ENCODE data around the gene CHRND. TPM values are rescaled to one million over a fixed set of nuclear protein-coding genes. Genes with fewer than 3 reads are reported as not detected.

Gene CHRND
- total and polyA plus RNA-seq, 2 donors (not counting 1 experiment from before 2014, with no cell fraction given), result not detected

DNA sequence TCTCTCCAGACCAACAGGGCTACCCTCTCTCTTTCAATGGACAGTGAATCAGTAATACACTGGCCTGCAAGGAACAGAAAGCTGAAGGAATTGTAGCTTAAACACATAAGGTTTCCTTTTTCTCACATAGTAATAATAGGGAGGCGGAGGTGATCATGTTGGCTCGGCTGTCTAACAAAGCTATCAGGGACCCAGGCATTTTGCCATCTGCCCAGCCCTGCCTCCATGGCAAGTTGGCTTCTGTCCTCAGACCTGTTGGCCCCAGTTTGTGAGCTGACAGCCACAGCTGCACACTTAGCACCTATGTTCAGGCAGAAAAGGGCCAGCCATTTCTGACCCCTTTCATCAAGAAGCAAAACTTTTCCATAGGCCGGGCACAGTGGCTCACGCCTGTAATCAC, 11.5 kb downstream of the CHRND start:
- intact Hi-C loops (cut with micrococcal nuclease), result no loop called here
- Histone ChIP-seq H3K27me3 (replicated peaks in 1 of 4; ENCODE audit: control extremely low read depth in 1 of 4, control insufficient read depth in 3 of 4, insufficient read depth in 4 of 4, low read length in 3 of 4) (peaks cover 0 to 22% (median 8%) of the 10 kb centered on the region in 4 experiments), H4K20me1 (ENCODE audit: control insufficient read depth, insufficient read depth, low read length, poor library complexity, severe bottlenecking) (no peaks in the 10 kb centered on the region), H3K27ac (ENCODE audit: low read length in 2 of 2) (no peak overlapping the region), H3K79me2 (ENCODE audit: control insufficient read depth, insufficient read depth, low read length) (no peaks in the 10 kb centered on the region), H3K36me3 (replicated peaks in 1 of 2; ENCODE audit: control extremely low read depth in 1 of 2, control insufficient read depth in 1 of 2, extremely low read depth in 1 of 2, insufficient read depth in 2 of 2, low read length in 1 of 2) (no peaks in the 10 kb centered on the region), H2AFZ (ENCODE audit: insufficient read depth, low read depth, low read length, poor library complexity, severe bottlenecking) (no peak overlapping the region), H3K4me1 (ENCODE audit: control insufficient read depth in 2 of 2, insufficient read depth in 2 of 2, low read length in 2 of 2) (peaks cover 0 to 9% of the 10 kb centered on the region in 2 donors), H3K9ac (ENCODE audit: low read length) (no peak overlapping the region), H3K4me2 (replicated peaks; ENCODE audit: low read depth, low read length, poor library complexity, severe bottlenecking) (no peak overlapping the region), H3K9me3 (ENCODE audit: control extremely low read depth in 1 of 3, control insufficient read depth in 2 of 3, insufficient read depth in 1 of 3, low read length in 2 of 3) (peaks cover 0 to 25% (median 7%) of the 10 kb centered on the region in 3 donors), H3K4me3 (ENCODE audit: control extremely low read depth in 1 of 5, extremely low read depth in 1 of 5, insufficient read depth in 1 of 5, low read depth in 2 of 5, low read length in 4 of 5) (no peak overlapping the region)
- CTCF ChIA-PET, result no interaction called here
- WGBS (ENCODE audit: insufficient coverage), result 100% methylated on average over 4 of the region's 4 CpGs
- no peak overlapping the region for H3K4me3 Mint-ChIP-seq
- POLR2A ChIA-PET, result no interaction called here
- DNase-seq, result no peak
- H3K27ac Mint-ChIP-seq, result no peak overlapping the region
- no peak for TF ChIP-seq CTCF (IDR thresholded peaks at IDR 0.05)
- H3K4me1 Mint-ChIP-seq, result peaks cover 12% of the 10 kb centered on the region
- H3K27me3 Mint-ChIP-seq, result peaks cover 27% of the 10 kb centered on the region
- ATAC-seq (ENCODE audit: low read depth), result no peak
- peaks cover 5% of the 10 kb centered on the region for H3K9me3 Mint-ChIP-seq (ENCODE audit: insufficient read depth)

DNA sequence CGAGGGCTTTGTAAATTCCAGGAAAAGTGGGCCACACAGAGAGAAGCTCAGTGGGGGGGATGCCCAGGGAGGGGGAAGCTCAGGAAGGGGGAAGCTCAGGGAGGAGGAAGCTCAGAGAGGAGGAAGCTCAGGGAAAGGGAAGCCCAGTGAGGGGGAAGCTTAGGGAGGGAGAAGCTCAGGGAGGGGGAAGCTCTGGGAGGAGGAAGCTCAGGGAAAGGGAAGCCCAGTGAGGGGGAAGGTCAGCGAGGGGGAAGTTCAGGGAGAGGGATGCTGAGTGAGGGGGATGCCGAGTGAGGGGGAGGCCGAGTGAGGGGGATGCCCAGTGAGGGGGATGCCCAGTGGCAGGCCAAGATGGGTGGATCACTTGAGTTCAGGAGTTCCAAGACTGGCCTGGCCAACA, 12.7 kb downstream of the CHRND start:
- Histone ChIP-seq H3K4me3 (ENCODE audit: control extremely low read depth in 1 of 5, extremely low read depth in 1 of 5, insufficient read depth in 1 of 5, low read depth in 2 of 5, low read length in 4 of 5) (no peak overlapping the region), H2AFZ (ENCODE audit: insufficient read depth, low read depth, low read length, poor library complexity, severe bottlenecking) (no peak overlapping the region), H3K9ac (ENCODE audit: low read length) (no peak overlapping the region), H3K36me3 (replicated peaks in 1 of 2; ENCODE audit: control extremely low read depth in 1 of 2, control insufficient read depth in 1 of 2, extremely low read depth in 1 of 2, insufficient read depth in 2 of 2, low read length in 1 of 2) (peaks cover 0 to 2% of the 10 kb centered on the region in 2 experiments), H4K20me1 (ENCODE audit: control insufficient read depth, insufficient read depth, low read length, poor library complexity, severe bottlenecking) (no peaks in the 10 kb centered on the region), H3K9me3 (ENCODE audit: control extremely low read depth in 1 of 3, control insufficient read depth in 2 of 3, insufficient read depth in 1 of 3, low read length in 2 of 3) (peaks cover 0 to 25% (median 7%) of the 10 kb centered on the region in 3 donors), H3K79me2 (ENCODE audit: control insufficient read depth, insufficient read depth, low read length) (no peaks in the 10 kb centered on the region), H3K4me1 (ENCODE audit: control insufficient read depth in 2 of 2, insufficient read depth in 2 of 2, low read length in 2 of 2) (peaks cover 0 to 9% of the 10 kb centered on the region in 2 donors), H3K27me3 (replicated peaks in 1 of 4; ENCODE audit: control extremely low read depth in 1 of 4, control insufficient read depth in 3 of 4, insufficient read depth in 4 of 4, low read length in 3 of 4) (peaks cover 0 to 22% (median 8%) of the 10 kb centered on the region in 4 experiments), H3K4me2 (replicated peaks; ENCODE audit: low read depth, low read length, poor library complexity, severe bottlenecking) (no peak overlapping the region), H3K27ac (ENCODE audit: low read length in 2 of 2) (no peak overlapping the region)
- CTCF ChIA-PET, result interaction anchor here (0.5 to 0.9 kb wide), 2 partner anchors 16 to 915 kb away, joined by 3 to 4 read pairs; no protein-coding TSS in a partner anchor
- intact Hi-C loops (cut with micrococcal nuclease), result no loop called here
- H3K4me1 Mint-ChIP-seq, result peaks cover 13% of the 10 kb centered on the region
- TF ChIP-seq CTCF (IDR thresholded peaks at IDR 0.05) (no peak), EZH2 (IDR thresholded peaks at IDR 0.05; ENCODE audit: borderline replicate concordance, insufficient read depth, low read depth, low read length, poor library complexity, severe bottlenecking) (no peak)
- no peak overlapping the region for H3K4me3 Mint-ChIP-seq
- H3K27ac Mint-ChIP-seq, result no peak overlapping the region
- 25% methylated on average over 2 of the region's 4 CpGs for WGBS (ENCODE audit: insufficient coverage)
- ATAC-seq (ENCODE audit: low read depth), result no peak
- H3K9me3 Mint-ChIP-seq (ENCODE audit: insufficient read depth), result peaks cover 5% of the 10 kb centered on the region
- H3K27me3 Mint-ChIP-seq, result peaks cover 24% of the 10 kb centered on the region
- DNase-seq, result no peak
- POLR2A ChIA-PET, result no interaction called here
